ENCODE measurements around the gene EXOC1L. TPM values are rescaled to one million over a fixed set of nuclear protein-coding genes. Genes with fewer than 3 reads are reported as not detected.

The EXOC1L gene
- polyA plus RNA-seq, 2 of the 4 experiments (the other 2 are of a cell fraction) = not detected

GRCh38 chr4:55859711-55860110 lies 40.1 kb downstream of the EXOC1L start:
- Histone ChIP-seq H3K4me3 (no peak overlapping the region), H3K27ac (no peak overlapping the region), H3K4me1 (peaks cover under 1% of the 10 kb centered on the region; the same call in 2 of the 3 replicates), H3K9me3 (no peaks in the 10 kb centered on the region), H3K4me2 (no peak overlapping the region)
- CTCF ChIA-PET = no interaction called here
- no peak for TF ChIP-seq RARB (CRISPR knock-in tag; IDR thresholded peaks at IDR 0.05)
- TF ChIP-seq CEBPB (IDR thresholded peaks at IDR 0.05) = no peak
- no peak for TF ChIP-seq RCOR1 (IDR thresholded peaks at IDR 0.05; ENCODE audit: low read depth, low read length)
- TF ChIP-seq HOXB13 (CRISPR knock-in tag; IDR thresholded peaks at IDR 0.05; ENCODE audit: low read depth) = no peak
- TF ChIP-seq HOXB5 (CRISPR knock-in tag; IDR thresholded peaks at IDR 0.05) = no peak
- no peak for TF ChIP-seq ATOH8 (CRISPR knock-in tag; IDR thresholded peaks at IDR 0.05; ENCODE audit: low read depth)
- TF ChIP-seq ZNF302 (CRISPR knock-in tag; IDR thresholded peaks at IDR 0.05) = no peak
- no peak for TF ChIP-seq MYC (IDR thresholded peaks at IDR 0.05; ENCODE audit: borderline replicate concordance, low read length)
- TF ChIP-seq USF2 (IDR thresholded peaks at IDR 0.05) = no peak
- TF ChIP-seq FOXS1 (CRISPR knock-in tag; IDR thresholded peaks at IDR 0.05) = no peak
- TF ChIP-seq MAZ (IDR thresholded peaks at IDR 0.05; ENCODE audit: borderline replicate concordance, low read depth, low read length) = no peak
- TF ChIP-seq REST (IDR thresholded peaks at IDR 0.05) = no peak
- DNase-seq (ENCODE audit: low read depth in 1 of 2, low spot score in 1 of 2) (no peak), ATAC-seq (no peak), FAIRE-seq (no peak)
- POLR2A ChIA-PET = no interaction called here
- WGBS (ENCODE audit: missing lambda C conversion rate) = 89% methylated on average over 2 of the region's 2 CpGs

GRCh38 chr4:55864577-55865223 lies 45.1 kb downstream of the EXOC1L start:
- Histone ChIP-seq H3K4me3 (no peak overlapping the region), H3K27ac (no peak overlapping the region), H3K4me1 (peaks cover 19% of the 10 kb centered on the region), H3K4me2 (peak overlapping the region; percentile 67; the same call in 2 of the 3 replicates), H3K9me3 (no peaks in the 10 kb centered on the region)
- no peak for FAIRE-seq
- WGBS (ENCODE audit: missing lambda C conversion rate) = 88% methylated on average over 1 of the region's 1 CpG
- DNase-seq (ENCODE audit: low read depth in 1 of 2, low spot score in 1 of 2) = no peak
- ChIA-PET POLR2A (no interaction called here), CTCF (no interaction called here)
- no peak for ATAC-seq
- TF ChIP-seq EHMT2 (IDR thresholded peaks at IDR 0.05; ENCODE audit: low read depth) (no peak), HOXA7 (CRISPR knock-in tag; IDR thresholded peaks at IDR 0.05) (no peak), JUNB (IDR thresholded peaks at IDR 0.05) (no peak)

- H3K4me3 ChIP-seq = no peak overlapping the region
- CTCF ChIA-PET = no interaction called here
- DNase-seq (ENCODE audit: low read depth in 1 of 2, low spot score in 1 of 2) (no peak), FAIRE-seq (no peak), ATAC-seq (no peak)
- TF ChIP-seq NFE2L2 (conservative IDR thresholded peaks at IDR 0.05; ENCODE audit: low read length) = no peak
- no peak for TF ChIP-seq RCOR1 (IDR thresholded peaks at IDR 0.05; ENCODE audit: low read depth, low read length)
- TF ChIP-seq PHF8 (IDR thresholded peaks at IDR 0.05; ENCODE audit: borderline replicate concordance, low read depth) = no peak
- TF ChIP-seq ELK1 (IDR thresholded peaks at IDR 0.05; ENCODE audit: low read depth, low read length) = no peak
- TF ChIP-seq RFX5 (IDR thresholded peaks at IDR 0.05) = no peak
- peak; percentile 77 for TF ChIP-seq MAFK (IDR thresholded peaks at IDR 0.05; ENCODE audit: partially characterized antibody)
- 12% methylated on average over 2 of the region's 2 CpGs for WGBS (ENCODE audit: missing lambda C conversion rate)
- H3K4me1 ChIP-seq = peaks cover 19% of the 10 kb centered on the region
- H3K27ac ChIP-seq = peak overlapping the region; percentile 23 to 62; a peak in 1 of 6 replicates
- no peaks in the 10 kb centered on the region for H3K9me3 ChIP-seq
- POLR2A ChIA-PET = no interaction called here
- H3K4me2 ChIP-seq = peak overlapping the region; percentile 67
Measured at GRCh38 chr4:55865228-55865806, 45.7 kb downstream of the EXOC1L start.

Measured in A549 (cell line).